Common myeloid progenitor, CD34-positive (primary cell): ENCODE data around the gene AFTPH.
A peak's percentile ranks its signal among the peaks of the same experiment; 100 is the strongest.

ENCODE experiments used
- CTCF ChIA-PET: fragments of 350-600 bp; sonication (Branson Sonifier 250); formaldehyde crosslinking; loops from one replicate; lab custom pipeline; 2021; ENCODE audit warnings: antibody characterized with exemption; lab: Charles Lee
- POLR2A ChIA-PET: fragments of 350-600 bp; sonication (Branson Sonifier 250); formaldehyde crosslinking; loops from one replicate; lab custom pipeline; 2021; ENCODE audit warnings: antibody characterized with exemption; lab: Charles Lee
- DNase-seq, 3 donors: peaks; one replicate each; pipeline versions ENCODE4 v3.0.0 to v3.0.0-alpha.2; 2013
- H3K27ac ChIP-seq, 2 experiments: 1 replicate in 1 of 2; 2 replicates in 1 of 2; pipeline ENCODE4 v1.7.0; 2013; ENCODE audit warnings: inconsistent platforms in 2 of 2, low read length in 2 of 2, mild to moderate bottlenecking in 2 of 2, low read depth in 1 of 2, moderate library complexity in 1 of 2; ENCODE audit not compliant: severe bottlenecking in 2 of 2, insufficient read depth in 1 of 2, poor library complexity in 1 of 2
- H3K27me3 ChIP-seq, 5 experiments: replicated peaks in 2 of 5; 1 replicate in 3 of 5; 2 replicates in 2 of 5; pipeline versions ENCODE4 v1.6.1 to v1.7.0; 2013; ENCODE audit warnings: low read length in 4 of 5, mild to moderate bottlenecking in 2 of 5, moderate library complexity in 2 of 5, inconsistent platforms in 1 of 5; ENCODE audit not compliant: insufficient read depth in 5 of 5, control insufficient read depth in 4 of 5
- H3K36me3 ChIP-seq, 4 experiments: 1 replicate in 2 of 4; 2 replicates in 2 of 4; pipeline versions ENCODE4 v1.6.1 to v1.7.0; 2013; ENCODE audit warnings: low read length in 3 of 4, control low read depth in 1 of 4, mild to moderate bottlenecking in 1 of 4; ENCODE audit not compliant: control insufficient read depth in 4 of 4, insufficient read depth in 4 of 4
- H3K4me1 ChIP-seq, 4 experiments: 1 replicate in 3 of 4; 2 replicates in 1 of 4; pipeline versions ENCODE4 v1.6.1 to v1.7.1; 2013; ENCODE audit warnings: low read length in 3 of 4, mild to moderate bottlenecking in 3 of 4, control low read depth in 1 of 4, inconsistent platforms in 1 of 4, moderate library complexity in 1 of 4; ENCODE audit not compliant: control insufficient read depth in 4 of 4, insufficient read depth in 4 of 4; ENCODE audit errors: control extremely low read depth in 1 of 4
- H3K4me3 ChIP-seq, 7 experiments: 1 replicate in 4 of 7; 2 replicates in 3 of 7; pipeline versions ENCODE4 v1.5.1 to v1.7.0; 2013; ENCODE audit warnings: mild to moderate bottlenecking in 7 of 7, low read length in 6 of 7, moderate library complexity in 6 of 7, inconsistent platforms in 2 of 7, low read depth in 2 of 7, control low read depth in 1 of 7; ENCODE audit not compliant: insufficient read depth in 4 of 7, control insufficient read depth in 1 of 7; ENCODE audit errors: extremely low read depth in 1 of 7
- H3K9me3 ChIP-seq, 5 experiments: 1 replicate in 4 of 5; 2 replicates in 1 of 5; pipeline versions ENCODE4 v1.6.1 to v1.7.1; 2013; ENCODE audit warnings: low read length in 4 of 5, mild to moderate bottlenecking in 2 of 5, inconsistent platforms in 1 of 5, low read depth in 1 of 5, moderate library complexity in 1 of 5; ENCODE audit not compliant: control insufficient read depth in 4 of 5, insufficient read depth in 2 of 5; ENCODE audit errors: control extremely low read depth in 1 of 5
- WGBS: methylation state at CpG from one replicate; pipeline ENCODE4 v1.1.5; 2013; ENCODE audit not compliant: insufficient coverage; 5-methylcytosine and 5-hydroxymethylcytosine counted together

Gene AFTPH

DNA sequence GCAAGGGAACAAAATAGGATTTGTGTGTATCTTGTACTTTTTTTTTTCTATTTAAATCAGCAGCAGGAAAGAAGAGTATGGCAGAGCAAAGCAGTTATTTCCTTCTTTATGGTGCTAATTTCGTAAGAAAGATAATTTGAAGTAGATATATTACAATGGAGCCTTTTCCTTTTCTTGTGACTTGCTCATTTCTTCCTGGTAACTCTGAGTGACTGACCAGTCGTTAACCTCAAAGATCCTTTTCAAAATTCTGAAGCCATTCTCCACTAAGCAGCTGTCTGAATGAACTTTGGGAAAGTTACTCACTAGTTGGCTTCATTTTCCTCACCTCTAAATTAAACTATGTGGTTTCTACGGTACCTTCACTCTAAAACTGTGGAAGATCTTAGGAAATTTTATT is 24.6 kb downstream of the AFTPH start:
- Histone ChIP-seq H3K9me3 (peaks cover 0 to 2% (median 0%) of the 10 kb centered on the region in 5 experiments), H3K27ac (no peak overlapping the region), H3K4me3 (no peak overlapping the region), H3K36me3 (peaks cover 0 to 21% (median 10%) of the 10 kb centered on the region in 4 experiments), H3K27me3 (no peaks in the 10 kb centered on the region), H3K4me1 (peaks cover 0 to 7% (median 1%) of the 10 kb centered on the region in 4 experiments)
- CTCF ChIA-PET, result interaction anchor here (3.8 to 7.6 kb wide), 2 partner anchors 12 to 25 kb away, joined by 16 to 39 read pairs; partner anchors contain the start of gene AFTPH
- POLR2A ChIA-PET, result no interaction called here
- 50% methylated on average over 1 of the region's 3 CpGs for WGBS
- DNase-seq, result no peak

- Histone ChIP-seq H3K9me3 (peaks cover 0 to 2% (median 0%) of the 10 kb centered on the region in 5 experiments), H3K4me1 (peaks cover 0 to 7% (median 1%) of the 10 kb centered on the region in 4 experiments), H3K27me3 (no peaks in the 10 kb centered on the region), H3K36me3 (peaks cover 3 to 21% (median 10%) of the 10 kb centered on the region in 4 experiments), H3K27ac (no peak overlapping the region), H3K4me3 (no peak overlapping the region)
- no CpG with 5 or more reads among the region's 1 CpG for WGBS
- POLR2A ChIA-PET, result no interaction called here
- CTCF ChIA-PET, result interaction anchor here (0.8 to 7.6 kb wide), 4 partner anchors 10 to 61 kb away, joined by 3 to 39 read pairs (median 10); partner anchors contain the start of gene AFTPH
- no peak for DNase-seq
Measured at GRCh38 chr2:64550042-64550441, 25.9 kb downstream of the AFTPH start.

DNA sequence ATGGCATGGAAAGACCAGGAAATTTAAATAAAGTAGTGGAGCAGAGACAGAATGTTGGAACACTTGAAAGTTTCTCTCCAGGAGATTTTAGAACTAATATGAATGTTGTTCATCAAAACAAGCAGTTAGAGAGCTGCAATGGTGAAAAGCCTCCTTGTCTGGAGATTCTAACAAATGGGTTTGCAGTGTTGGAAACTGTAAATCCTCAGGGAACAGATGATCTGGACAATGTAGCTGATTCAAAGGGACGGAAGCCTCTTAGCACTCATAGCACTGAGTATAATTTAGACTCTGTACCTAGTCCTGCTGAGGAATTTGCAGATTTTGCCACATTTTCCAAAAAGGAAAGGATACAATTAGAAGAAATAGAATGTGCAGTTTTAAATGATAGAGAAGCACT is 27.7 kb downstream of the AFTPH start:
- Histone ChIP-seq H3K27me3 (no peaks in the 10 kb centered on the region), H3K4me3 (no peak overlapping the region), H3K36me3 (peaks cover 3 to 23% (median 12%) of the 10 kb centered on the region in 4 experiments), H3K9me3 (peaks cover 0 to 2% (median 0%) of the 10 kb centered on the region in 5 experiments), H3K4me1 (peaks cover 0 to 7% (median 1%) of the 10 kb centered on the region in 4 experiments), H3K27ac (no peak overlapping the region)
- ChIA-PET CTCF (interaction anchor here (0.9 to 7.6 kb wide), 6 partner anchors 9 to 222 kb away, joined by 3 to 39 read pairs (median 4); partner anchors contain the start of gene AFTPH), POLR2A (interaction anchor here (0.6 kb wide), 1 partner anchor 13 kb away, joined by 3 read pairs; no protein-coding TSS in a partner anchor)
- DNase-seq, result no peak
- 100% methylated on average over 1 of the region's 1 CpG for WGBS

GRCh38 chr2:64554117-64554516 is 30.0 kb downstream of the AFTPH start:
- CTCF ChIA-PET, result interaction anchor here (0.7 to 2.9 kb wide), 7 partner anchors 10 to 222 kb away, joined by 3 to 11 read pairs (median 4); partner anchors contain the start of gene AFTPH
- DNase-seq, result no peak

DNA sequence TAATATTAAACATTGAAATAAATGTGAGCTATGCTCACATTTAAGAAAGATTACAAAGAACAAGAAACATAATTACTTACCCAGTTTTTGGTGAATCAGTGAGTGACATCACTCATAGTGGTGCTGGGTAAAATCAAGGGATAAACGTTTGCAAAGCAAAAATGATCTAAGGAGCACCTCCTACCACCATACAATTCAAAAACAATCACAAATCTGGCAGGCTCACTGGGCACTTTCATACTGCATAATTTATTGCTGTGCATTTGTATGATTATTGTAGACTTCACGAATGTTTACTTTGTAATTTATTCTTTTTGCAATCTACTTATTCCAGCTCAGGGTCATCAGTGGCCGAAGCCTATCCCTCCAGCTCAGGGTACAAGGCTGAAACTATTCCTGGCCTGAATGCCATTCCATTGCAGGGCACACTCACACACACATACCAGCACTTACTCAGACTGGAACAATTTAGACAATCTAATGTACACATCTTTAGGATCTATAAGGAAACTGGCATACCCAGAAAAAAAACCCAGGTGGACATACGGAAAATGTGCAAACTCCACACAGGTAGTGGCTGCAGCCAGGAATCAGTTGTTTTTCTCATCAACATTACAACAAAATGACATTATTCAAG is 34.4 kb downstream of the AFTPH start:
- H3K9me3 ChIP-seq, result no peaks in the 10 kb centered on the region
- no peak overlapping the region for H3K4me3 ChIP-seq
- DNase-seq, result no peak
- WGBS, result 100% methylated on average over 1 of the region's 4 CpGs
- H3K36me3 ChIP-seq, result peaks cover 3 to 14% (median 7%) of the 10 kb centered on the region in 4 experiments
- no peak overlapping the region for H3K27ac ChIP-seq
- H3K4me1 ChIP-seq, result peaks cover 2 to 14% (median 5%) of the 10 kb centered on the region in 4 experiments
- POLR2A ChIA-PET, result no interaction called here
- H3K27me3 ChIP-seq, result no peaks in the 10 kb centered on the region
- CTCF ChIA-PET, result interaction anchor here (1.0 to 10.4 kb wide), 10 partner anchors 9 to 508 kb away, joined by 3 to 177 read pairs (median 14); partner anchors contain the start of gene AFTPH

More at GRCh38 chr2:64554117-64554516, 30.0 kb downstream of the AFTPH start:
- H3K27ac ChIP-seq, result no peak overlapping the region
- POLR2A ChIA-PET, result no interaction called here
- peaks cover 0 to 2% (median 0%) of the 10 kb centered on the region in 5 experiments for H3K9me3 ChIP-seq
- peaks cover 3 to 32% (median 15%) of the 10 kb centered on the region in 4 experiments for H3K36me3 ChIP-seq
- no peak overlapping the region for H3K4me3 ChIP-seq
- no peaks in the 10 kb centered on the region for H3K4me1 ChIP-seq
- no peaks in the 10 kb centered on the region for H3K27me3 ChIP-seq

GRCh38 chr2:64562148-64562784 is 38.1 kb downstream of the AFTPH start:
- ChIA-PET POLR2A (interaction anchor here (1.1 kb wide), 1 partner anchor 40 kb away, joined by 3 read pairs; no protein-coding TSS in a partner anchor), CTCF (interaction anchor here (0.9 to 10.4 kb wide), 16 partner anchors 9 to 513 kb away, joined by 3 to 177 read pairs (median 5); partner anchors contain the start of gene AFTPH)
- H3K4me1 ChIP-seq, result peaks cover 6 to 24% (median 12%) of the 10 kb centered on the region in 4 experiments
- no peaks in the 10 kb centered on the region for H3K9me3 ChIP-seq
- WGBS, result no CpG with 5 or more reads among the region's 2 CpGs
- H3K36me3 ChIP-seq, result peaks cover 0 to 11% (median 4%) of the 10 kb centered on the region in 4 experiments
- no peak overlapping the region for H3K27ac ChIP-seq
- H3K27me3 ChIP-seq, result no peaks in the 10 kb centered on the region
- DNase-seq, result peak; percentile 48 to 74 (median 71)
- no peak overlapping the region for H3K4me3 ChIP-seq
